LoVo (cell line): ENCODE results near the gene IGF1R.

Source experiments
- DNase-seq: peaks from one replicate; pipeline ENCODE4 v3.0.0-alpha.2; 2016; ENCODE audit warnings: low spot score

The IGF1R gene

DNA sequence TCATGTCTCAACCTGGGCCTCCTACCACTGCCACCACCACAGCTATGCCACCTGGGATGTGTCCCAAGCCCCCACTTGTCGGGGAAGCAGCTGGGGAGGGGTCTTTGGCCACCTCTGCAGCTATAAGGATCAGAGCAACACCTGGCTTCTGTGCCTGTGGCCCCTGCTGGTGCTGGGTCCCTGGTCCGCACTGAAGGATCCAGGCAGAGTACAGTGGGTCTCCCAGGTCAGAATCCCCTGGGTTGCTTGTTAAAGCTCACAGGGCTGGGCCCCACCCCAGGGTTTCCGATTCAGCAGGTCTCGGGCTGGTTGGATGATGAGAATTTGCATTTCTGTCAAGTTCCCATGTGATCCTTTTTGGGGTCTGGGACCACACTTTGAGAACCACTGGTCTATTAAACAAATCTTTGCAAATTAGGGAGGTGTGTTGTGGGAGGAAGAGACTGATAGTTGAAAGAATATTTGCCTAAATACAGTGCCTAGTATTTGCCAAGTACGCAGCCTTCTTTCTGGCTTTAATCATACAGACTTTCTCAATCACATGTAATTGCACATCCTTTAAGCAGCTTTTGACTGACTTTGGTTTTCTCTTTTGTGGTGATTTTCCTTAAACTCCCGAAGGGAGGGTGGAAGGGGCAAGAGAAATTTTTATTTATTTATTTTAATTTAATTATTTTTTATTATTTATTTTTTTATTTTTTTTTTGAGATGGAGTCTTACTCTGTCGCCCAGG lies 127.3 kb downstream of the IGF1R start:
- no peak for DNase-seq

DNA sequence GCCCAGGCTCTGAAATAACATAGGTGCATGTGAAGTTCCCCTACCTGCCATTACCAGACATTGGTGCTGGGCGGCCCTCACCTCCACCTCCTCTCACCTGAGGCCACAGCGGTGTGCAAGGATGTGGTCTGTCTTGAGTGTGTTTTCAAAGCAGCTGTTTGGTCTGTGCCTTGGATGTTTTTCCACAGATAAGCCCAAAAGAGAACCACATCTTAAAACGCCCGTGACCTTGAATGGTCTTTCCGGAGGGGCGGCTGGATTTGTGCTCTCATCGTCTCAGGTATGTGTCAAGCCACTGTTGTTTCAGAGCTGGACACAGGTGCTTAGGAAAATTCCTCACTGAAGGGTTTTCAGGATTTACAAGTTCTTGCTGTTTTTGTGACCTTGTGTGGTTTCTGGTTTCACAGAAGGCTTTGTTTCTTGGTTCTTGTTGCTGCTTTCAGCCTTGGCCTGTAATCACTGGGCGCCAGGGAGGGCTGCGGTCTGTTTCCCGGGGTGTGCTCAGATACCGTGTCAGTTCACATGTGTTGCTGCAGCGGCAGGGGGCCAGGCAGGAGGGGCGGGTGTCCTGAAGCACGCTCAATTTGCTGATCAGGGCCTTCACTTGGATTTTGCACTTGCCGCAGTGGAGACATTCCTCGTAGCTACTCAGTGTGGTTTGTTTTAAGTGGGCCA lies 128.4 kb downstream of the IGF1R start:
- no peak for DNase-seq

DNA sequence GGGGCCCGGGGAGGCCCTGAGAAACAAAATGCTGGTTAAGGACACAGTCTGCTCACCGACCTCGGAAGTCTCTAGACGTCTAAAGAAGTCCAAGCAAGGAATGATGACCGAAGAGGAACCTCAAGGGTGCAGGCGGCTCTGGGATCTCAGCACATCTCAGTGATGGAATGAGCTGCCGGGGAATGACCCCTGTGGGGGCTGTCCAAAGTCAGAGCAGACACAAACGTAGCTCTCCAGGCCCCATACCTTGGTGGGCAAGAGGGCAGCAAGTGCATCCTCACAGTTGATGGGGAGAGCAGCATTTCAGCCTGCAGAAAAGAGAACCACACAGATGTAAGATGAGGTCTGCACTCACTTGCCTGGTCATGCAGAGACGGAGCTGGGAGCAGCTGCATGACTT lies 129.1 kb downstream of the IGF1R start:
- DNase-seq = no peak

DNA sequence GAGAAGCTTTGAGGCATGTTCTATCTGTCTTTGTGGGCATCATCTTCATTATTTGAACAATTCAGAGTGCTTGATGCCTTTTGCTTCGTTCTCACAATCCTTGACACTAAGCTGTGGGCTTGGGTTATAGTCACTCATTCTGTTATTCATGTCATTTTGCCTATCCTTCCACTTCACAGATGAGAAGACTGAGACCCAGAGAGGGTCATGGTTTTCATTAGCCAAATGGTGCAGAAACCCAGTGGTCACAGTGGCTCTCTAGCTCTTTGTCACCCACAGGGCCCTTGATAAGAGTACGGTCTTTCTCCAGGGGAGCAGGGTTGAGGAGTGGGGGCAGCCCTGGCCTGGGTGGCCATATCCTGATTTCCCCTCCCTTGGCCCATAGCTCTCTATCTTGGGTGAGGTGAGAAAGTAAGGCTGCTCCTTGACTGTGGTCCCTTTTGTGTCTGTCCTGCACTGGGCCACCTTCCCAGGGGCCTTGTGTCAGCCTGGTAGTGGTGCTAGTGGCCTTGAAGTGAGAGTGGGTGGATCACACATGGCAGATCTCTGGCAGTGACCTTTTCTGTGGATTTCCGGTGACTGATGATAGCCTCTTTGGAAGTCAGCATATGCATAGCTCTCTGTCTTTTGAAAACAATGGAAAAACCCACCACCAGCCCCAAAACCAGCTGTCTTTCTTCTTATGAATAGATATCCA lies 130.1 kb downstream of the IGF1R start:
- no peak for DNase-seq

DNA sequence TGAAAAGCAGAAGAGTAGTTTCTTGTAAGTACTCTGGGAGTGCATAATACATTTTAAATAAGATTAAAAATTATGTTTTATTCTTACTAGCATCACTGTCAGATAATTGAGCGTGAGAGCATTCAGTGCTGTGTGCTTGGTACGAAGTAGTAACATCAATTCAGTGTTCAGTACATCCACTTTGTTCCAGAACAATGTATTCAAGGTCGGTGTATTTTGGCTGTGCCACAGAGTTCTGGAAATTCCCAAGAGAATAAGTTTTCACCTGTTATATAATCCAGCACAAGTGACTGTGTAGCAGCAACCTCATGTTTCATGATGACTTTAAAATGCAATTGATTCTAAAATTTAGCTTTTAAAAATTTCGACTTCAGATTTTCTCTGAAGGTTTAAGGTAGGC lies 130.6 kb downstream of the IGF1R start:
- no peak for DNase-seq

DNA sequence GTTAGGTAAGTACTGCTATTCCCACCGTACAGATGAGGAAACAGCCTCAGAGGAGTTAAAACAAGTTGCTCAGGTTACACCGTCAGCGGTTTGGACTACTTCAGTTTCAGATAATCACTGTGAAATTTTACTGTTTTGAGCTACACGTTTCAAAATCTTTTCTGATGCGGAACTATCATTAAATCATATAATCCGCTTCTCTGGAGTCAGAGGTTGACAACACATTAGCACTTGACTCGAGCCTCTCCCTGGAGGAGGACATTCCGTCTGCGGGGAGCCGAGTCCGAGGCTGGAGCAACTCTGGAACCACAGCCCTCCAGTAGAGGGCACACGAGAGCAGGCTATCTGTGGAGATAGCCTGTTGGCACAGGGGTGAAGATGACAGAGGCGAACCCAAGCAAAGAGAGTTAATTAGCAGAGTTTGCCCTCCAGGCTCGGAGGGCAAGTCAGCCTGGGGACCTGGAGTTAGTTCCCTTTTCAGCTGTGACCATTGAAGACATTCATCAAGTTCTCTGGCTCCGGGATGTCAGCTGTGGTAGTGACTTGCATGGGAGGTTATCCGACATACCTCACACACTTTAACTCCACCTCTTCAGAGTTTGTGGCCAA lies 131.2 kb downstream of the IGF1R start:
- DNase-seq = peak; percentile 78

DNA sequence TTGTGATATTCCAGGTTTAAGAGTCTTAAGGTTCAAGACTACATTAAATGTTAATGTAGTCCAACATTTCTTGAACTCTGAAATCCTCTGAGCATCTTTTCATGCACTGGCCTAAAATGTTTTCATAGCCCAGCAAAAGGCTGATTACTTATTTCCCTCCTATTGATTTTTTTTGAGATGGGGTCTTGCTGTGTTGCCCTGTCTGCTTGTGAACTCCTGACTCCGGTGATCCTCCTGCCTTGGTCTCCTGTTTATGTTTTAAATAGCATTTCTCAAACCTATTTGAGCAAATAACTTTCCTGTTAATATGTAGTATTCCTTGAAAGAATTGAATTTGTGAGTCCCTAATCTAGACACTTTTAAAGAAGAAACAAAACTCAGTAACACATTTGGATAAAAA lies 133.5 kb downstream of the IGF1R start:
- DNase-seq = no peak

DNA sequence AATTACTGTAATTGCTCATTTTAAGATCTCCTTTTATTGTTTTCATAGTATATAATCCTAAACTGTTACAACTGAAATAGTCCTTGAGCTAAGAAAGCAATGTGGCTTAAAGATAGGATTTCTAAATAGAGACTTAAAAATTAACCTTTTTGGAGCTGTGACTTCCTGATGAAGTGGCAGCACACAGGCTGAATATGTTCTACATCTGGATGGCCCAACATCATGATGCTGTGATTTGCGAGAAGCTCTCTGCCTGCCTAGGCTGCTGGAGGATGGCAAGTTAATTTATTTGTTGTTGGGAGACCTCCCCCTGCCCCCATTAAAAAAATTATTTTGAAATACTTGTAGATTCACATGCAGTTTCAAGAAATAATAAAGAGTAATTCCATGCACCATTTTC lies 134.5 kb downstream of the IGF1R start:
- DNase-seq = no peak

DNA sequence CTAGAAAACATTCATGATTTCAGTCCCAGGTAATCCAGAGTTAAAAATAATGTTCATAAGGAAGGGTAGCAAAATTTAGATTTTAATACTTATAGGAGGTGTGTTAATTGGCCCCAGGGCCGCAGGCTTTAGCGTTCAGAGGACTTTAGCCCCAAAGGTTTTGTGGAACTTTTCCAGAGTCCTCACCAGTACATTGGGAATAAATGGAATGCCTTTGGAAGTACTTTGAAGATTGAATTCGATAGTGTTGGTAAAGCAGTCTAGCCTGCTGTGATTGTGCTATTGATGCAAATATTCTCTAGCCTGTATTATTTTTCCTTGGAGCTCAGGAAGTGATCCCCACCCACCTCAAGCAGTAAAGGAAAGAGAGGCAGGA lies 137.1 kb downstream of the IGF1R start:
- no peak for DNase-seq

DNA sequence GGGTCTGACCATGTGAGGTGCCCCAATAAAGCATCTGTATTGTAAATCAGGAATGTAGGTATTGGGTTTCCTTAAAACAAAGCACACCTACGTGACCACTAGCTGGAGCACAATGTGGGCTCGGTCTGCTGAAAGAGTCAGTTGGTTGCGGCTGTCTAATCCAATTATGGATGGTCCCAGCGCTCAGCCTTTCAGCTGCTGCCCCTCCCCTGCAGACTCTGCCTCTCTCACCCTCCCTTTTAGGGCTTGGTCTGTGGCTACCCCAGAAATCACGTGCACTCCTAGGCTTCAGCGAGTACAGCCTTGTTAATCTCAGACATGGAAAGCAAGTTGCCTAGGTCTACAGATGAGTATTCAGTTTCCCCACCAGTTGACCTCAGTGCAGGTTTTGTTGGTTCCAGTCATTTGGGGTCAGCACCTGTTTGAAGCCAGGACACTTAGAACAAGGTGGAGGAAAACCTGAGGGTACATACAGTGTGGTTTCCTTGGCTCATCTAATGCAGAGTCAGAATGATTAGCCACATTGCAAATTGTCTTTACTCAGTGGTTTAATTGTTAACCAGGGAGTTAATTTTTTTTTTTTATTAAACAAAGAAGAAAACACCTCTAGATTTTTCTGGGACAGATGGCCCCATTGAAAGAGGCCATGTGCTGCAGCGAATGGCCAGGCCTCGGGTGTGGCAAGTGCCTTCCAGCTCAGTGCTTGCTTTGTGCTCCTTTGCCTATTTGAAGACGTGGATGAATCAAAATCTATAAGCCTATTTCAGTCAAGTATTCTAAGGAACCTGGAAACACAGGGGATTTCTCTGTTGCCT lies 137.7 kb downstream of the IGF1R start:
- DNase-seq = peak; percentile 62

DNA sequence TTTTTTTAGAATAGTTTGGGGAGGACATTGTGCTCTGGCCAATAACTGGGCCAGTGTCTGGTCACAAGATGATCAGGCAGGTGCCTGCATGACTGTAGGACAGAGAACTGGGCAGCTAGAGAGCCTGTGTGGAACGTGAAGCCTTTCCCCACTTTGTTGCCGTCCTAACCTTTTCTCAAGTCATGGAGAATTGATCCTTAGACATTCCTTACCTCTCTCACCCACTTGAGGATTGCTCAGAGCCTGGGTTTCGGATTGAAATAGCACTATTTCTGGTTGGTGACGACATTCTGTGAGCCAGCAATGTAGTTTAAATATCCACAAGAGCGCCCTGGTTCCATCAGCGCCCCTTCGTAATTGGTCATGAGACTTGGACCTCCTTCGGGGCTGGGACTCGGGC lies 138.4 kb downstream of the IGF1R start:
- no peak for DNase-seq

DNA sequence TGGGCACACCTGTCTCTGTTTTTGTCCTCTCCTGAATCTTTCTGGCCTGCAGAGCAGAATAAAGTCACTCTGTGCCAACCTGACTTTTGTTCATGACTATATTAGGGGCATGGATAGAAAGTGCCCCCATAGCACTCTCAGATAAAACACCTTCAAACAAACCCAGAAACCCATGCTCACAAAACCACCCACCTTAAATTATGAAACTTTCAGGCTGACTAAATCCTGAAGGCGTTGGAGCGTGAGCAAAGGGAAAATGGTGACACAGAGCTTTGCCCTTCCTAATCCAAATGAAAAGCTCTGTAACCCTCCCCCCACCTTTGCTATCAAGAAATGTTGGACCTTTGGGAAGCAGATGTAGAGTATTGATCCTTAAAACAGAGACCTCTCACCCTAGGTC lies 138.9 kb downstream of the IGF1R start:
- DNase-seq = no peak

DNA sequence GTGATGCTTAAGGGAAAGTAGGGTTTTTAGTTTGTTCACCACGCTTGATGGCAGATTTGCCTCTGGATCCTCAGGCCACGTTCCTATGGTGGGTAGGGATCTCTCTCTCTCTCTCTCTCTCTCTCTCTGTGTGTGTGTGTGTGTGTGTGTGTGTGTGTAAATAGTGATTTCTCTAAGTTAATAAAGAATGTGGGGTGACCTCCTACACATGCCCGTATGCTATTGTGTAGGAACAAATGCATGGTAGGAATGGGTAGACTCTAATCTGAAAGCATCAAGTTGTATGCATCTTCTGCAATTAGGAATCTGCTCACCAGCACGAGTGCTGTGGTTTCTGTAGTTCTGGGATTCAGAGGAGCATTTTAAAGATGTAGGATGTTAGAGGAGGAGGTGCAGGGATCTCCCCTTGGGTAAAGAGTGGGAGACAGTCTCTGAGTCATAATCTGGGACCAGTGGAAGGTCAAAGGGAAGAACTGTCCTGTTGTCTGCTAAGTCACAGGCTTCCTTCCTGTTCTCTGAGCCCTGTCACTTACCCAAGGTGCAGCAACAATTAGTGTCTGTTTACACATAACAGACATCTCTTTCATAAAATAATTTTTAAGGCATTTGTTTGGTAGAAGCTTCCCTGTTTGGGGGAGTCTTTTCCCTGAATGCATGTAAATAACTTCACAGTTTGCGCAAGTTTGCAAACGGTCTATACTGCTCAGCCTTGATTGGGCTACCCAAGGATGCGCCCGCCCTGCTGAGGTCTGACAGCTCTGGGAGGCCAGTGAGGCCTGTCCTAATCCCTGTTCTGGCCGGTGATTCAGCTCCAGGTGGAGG lies 139.8 kb downstream of the IGF1R start:
- no peak for DNase-seq

DNA sequence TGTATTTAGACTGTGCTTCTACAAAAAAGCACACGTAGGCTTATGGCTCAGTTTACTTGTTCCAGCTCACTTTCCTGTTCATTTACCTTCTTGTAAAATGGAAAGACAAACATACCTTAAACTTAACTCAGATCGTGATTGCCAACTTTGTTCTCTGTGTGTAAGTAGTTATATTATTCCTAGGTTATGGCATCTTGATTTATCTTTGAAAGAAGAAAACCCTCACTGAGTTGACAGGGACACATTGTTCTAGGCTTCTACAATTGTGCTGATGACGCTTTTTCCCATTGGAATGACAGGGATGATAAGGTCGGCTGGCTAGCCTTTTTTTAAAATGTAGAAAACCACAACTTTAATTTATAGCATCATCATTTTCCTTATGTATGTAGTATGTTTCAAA lies 140.7 kb downstream of the IGF1R start:
- no peak for DNase-seq

DNA sequence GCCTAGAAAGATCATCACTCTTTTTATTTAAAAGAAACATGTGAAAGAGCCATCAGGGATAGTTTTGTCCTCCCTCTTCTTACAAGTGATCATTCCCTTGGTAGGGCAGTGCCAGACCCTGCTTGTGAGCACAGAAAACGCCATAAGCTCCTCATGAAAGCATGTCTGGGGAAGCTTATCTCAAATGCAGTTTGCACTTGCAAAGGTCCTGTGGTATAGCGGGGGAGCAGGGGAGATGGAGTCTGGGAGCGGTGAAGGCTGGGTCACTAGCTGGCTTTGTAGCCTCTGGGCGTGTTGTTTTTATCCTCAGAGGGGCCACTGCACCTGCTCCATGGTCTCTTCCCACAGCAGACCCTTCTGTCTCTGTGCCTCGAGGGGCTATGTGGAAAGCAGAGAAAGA lies 141.9 kb downstream of the IGF1R start:
- no peak for DNase-seq

DNA sequence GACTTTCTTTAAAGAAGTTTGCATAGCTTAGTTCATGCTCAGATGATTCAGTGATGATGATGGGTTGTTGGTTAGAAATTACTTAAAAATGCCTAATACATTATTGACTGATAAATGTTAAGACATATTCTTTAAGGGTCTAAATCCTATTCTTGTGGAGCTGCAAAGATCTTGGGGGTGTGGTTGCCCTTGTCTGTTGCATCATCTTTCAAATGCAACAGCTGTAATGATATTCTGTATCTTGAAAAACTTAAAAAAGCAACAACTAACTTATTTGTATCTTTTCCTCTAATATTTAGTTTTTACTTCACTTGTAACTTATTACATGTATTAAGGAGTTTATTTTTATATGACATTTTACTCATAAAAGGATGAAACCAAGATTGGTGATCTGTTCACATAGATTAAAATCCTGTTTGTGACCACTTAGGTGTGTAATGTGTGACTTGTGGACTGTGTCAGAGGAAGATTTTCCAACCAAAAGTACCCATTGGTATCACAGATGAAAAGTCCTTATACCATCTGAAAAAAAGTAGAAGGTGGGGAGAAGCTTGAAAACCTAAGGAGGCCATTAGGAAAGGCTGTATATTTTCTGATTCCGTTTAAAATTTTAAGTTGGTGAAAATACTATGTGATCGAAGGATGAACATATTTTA lies 142.8 kb downstream of the IGF1R start:
- DNase-seq = no peak

DNA sequence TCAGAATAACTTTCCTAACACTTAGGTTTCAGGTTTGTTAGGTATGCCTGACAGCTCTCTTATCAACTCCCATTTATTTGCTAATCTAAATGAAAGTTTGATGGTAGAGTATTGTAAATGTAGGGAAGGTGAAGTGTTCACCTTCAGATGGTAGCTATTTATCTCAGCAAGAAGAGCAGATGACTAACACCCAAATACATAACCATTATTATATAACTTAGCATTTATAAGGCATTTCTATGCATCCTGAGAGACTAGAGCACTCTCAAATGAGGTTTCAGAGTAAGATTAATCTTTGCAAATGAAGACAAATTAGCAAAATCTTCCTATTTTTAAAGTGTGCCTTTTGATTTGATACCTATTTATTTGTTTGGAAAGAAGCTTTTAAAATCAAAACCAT lies 143.8 kb downstream of the IGF1R start:
- no peak for DNase-seq

DNA sequence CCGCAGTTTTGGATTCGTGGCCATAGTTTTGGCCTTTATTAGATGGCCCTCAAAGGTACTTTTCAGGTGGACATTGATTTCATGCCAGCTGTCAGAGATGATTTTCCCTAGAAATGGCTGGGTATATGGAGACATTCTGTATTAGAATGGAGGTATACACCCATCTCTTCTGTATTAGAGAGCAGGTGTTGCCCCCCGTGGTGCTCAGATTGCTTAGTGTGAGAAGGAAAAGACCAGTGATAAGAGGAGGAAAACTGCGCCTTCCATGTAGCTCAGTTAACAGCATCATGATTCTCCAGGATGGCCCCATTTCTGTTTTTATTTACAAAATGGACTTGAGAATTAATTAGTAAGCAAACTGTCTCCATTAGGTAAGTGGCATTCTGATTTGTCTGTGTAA lies 145.9 kb downstream of the IGF1R start:
- no peak for DNase-seq

DNA sequence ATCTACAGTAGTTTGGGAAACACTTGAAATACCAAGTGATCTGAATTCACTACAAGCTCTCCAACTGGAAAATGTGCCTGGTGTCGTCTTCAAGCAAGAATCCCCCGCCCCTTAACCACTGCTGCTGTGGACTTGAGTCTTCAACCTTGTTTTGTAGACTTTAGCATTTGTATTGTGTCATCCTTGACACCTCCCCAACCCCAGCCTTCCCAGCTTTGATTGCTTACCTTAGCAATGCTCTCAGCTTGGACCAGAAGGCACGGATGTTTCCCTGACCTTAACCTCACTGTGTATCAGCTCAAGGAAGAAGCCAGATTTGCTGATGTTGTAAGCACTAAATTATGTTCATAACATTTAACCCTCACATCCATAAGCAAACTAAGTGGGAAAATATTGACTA lies 146.4 kb downstream of the IGF1R start:
- no peak for DNase-seq

DNA sequence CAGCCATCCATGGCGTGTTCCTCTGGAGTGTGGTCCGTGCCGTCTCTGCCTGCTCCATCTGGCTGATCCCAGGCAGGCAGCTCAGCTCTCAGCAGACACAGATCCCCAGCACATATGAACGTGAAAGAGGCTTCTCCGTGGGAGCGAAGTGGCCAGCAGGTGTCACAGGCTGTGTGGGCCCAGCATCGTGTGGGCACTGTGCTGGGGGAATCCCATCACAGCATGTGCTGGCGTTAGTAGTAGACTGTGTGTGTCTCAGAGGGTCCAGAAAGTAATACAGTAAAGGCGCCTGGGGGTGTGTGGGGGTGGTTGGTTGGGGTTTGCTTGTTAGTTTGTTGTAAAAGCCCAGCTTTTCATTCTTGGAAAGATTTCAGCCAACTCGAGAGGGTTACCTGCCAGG lies 147.6 kb downstream of the IGF1R start:
- DNase-seq = no peak
